HG02678 (cell line): ENCODE data around the gene ASCL4.
"Not testable (repeated sequence)": the region's sequence is repeated elsewhere in the genome, so short reads cannot be mapped to it uniquely, and the experiment has no call there.

Experiments used
- ATAC-seq: cut with Tn5 transposase; IDR thresholded peaks from one replicate; pipeline ENCODE4 v1.9.1; 2021; ENCODE audit warnings: mild to moderate bottlenecking, moderate library complexity; ENCODE audit not compliant: unreplicated experiment

ASCL4 gene

GRCh38 chr12:107774349-107775029, at the start of gene ASCL4:
Gene ASCL4 (plus strand): TSS chr12:107774704. CDS start chr12:107775219, 515 bp downstream.
- no peak for ATAC-seq

DNA sequence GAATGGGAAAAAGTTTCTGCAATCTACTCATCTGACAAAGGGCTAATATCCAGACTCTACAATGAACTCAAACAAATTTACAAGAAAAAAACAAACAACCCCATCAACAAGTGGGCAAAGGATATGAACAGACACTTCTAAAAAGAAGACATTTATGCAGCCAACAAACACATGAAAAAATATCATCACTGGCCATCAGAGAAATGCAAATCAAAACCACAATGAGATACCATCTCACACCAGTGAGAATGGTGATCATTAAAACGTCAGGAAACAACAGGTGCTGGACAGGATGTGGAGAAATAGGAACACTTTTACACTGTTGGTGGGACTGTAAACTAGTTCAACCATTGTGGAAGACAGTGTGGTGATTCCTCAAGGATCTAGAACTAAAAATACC, 47.2 kb upstream of the ASCL4 start:
- ATAC-seq = not testable (repeated sequence)

DNA sequence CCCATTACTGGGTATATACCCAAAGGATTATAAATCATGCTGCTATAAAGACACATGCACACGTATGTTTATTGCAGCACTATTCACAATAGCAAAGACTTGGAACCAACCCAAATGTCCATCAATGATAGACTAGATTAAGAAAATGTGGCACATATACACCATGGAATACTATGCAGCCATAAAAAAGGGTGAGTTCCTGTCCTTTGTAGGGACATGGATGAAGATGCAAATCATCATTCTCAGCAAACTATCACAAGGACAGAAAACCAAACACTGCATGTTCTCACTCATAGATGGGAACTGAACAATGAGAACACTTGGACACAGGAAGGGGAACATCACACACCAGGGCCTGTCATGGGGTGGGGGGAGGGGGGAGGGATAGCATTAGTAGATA, 46.8 kb upstream of the ASCL4 start:
- not testable (repeated sequence) for ATAC-seq

DNA sequence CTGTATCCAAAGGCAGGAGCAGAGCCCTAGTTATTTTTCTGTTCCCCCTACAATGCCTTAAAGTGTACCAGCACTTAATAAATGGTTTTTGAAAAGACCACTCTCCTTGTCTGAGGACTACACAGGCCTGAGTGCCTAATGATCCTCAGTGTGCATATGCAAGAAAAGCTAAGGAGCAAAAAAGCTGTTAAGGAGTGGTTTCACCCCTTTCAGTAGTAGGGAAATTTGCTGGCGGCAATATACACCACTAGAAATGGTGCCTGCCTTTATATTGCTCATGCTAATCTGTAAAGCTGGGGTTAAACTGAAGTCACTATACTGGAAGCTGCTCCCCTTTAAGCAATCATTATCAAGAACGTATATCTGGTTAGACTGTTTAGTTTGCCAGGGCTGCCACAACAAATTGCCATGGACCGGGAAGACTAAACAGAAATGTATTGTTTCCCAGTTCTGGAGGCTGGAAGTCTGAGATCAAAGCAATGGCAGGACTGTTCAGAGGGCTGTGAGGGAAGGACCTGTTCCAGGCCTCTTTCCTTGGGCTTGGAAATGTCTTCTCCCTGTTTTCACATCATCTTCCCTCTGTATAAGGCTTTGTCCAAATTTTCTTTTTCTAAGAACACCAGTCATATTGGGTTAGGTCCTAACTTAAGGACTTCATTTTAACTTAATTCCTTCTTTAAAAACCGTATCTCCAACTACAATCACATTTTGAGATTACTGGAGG, 43.7 kb upstream of the ASCL4 start:
- no peak for ATAC-seq

GRCh38 chr12:107731366-107731765, 43.1 kb upstream of the ASCL4 start:
- no peak for ATAC-seq

- no peak for ATAC-seq
Observed at GRCh38 chr12:107732365-107732764, 42.1 kb upstream of the ASCL4 start.

- no peak for ATAC-seq
Observed at GRCh38 chr12:107734139-107734538, 40.4 kb upstream of the ASCL4 start.

DNA sequence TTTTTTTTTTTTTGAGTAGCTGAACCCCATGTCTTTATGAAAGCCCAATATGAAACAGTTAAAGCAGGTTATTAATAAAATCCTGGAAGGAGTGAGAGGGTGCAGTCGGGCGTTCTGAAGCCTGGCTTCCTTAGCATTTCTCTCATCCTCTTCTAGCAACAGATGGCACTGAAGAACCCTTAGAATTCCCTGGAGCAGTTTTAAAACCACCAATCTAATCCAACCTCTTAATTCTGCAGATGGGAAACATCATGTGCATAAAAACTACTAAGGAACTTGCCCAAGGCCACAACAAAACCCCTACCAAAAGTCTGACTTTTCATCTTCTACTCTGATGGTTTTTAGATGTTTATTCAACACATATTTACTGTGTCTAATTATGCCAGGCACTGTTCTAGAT, 38.7 kb upstream of the ASCL4 start:
- ATAC-seq = no peak

DNA sequence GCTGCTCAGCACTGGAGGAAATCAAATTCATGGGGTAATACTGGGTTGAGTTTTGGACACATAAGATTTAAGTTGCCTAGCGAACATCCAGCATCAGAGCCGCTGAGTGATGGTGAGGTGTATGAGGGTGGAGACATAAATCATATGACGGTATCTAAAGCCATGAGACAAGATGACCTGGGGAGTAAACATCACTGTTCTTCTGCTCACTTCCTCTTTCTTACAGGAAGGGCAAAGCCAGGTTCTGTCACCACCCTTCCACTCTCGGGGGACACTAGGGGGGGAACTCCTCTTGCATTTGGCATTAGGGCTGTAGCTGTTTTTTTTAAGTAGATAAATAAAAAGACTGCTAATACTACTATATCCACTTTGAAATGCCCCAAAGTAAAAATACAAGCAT, 37.6 kb upstream of the ASCL4 start:
- ATAC-seq = peak; percentile 97

- no peak for ATAC-seq
Observed at GRCh38 chr12:107748472-107748871, 26.0 kb upstream of the ASCL4 start.

- no peak for ATAC-seq
Observed at GRCh38 chr12:107749083-107749482, 25.4 kb upstream of the ASCL4 start.

DNA sequence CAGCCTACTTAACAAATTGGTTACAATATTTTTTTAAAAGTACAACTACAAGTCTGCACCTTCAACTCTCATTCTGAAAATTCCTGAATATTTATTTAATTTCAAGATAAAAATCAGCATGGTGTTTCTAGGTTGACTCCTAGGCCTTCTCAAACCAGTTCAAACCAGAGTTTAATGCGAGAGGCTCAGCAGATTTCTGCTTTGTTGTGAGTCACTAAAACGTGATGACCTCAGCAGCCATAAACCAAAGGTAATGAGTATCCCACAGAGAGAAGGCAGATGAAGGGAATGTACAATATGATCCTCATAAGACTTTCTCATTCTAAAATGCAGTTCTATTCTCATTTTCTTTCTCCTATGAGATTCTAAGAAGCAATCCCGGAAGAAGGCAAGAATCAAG, 15.1 kb upstream of the ASCL4 start:
- no peak for ATAC-seq

- ATAC-seq = peak; percentile 18
Observed at GRCh38 chr12:107760207-107760808, 14.2 kb upstream of the ASCL4 start.

GRCh38 chr12:107760809-107761501, 13.5 kb upstream of the ASCL4 start, which contains the start of gene PRDM4:
Gene PRDM4 (minus strand): TSS chr12:107761137. CDS start chr12:107760515, 622 bp downstream.
- ATAC-seq = peak; percentile 95

DNA sequence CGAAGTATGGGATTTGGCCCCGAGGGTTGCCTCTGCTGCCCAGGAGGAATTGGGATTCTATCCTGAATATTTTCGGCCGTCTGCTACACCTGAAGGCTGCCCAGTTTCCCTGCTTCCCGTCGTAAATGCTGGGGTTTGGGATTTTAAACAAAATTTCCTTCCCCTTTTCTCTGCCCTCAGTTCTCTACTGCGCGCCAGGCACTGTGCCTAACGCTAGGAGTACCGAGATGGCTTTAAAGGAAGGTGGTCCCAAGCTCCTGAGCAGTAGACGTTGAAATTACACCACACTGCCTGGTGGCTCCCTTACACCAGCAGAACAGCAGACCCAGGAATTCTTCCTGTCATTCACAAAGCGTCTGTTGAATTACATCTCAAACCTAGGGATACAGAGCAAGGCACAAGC, 13.0 kb upstream of the ASCL4 start:
- no peak for ATAC-seq

DNA sequence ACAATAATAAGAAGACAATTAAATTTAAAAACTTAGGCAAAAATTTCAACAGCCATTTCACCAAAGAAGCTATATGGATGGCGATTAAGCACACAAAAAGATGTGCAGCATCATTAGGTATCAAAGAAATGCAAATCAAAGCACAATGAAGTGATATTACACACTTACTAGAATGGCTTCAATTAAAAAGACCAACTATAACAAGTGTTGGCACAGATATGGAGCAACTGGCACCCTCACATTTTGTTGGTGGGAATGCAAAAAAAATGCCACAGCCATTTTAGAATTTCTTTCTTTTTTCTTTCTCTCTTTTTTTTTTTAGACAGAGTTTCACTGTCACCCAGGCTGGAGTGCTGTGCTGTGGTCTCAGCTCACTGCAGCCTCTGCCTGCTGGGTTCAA, 11.6 kb upstream of the ASCL4 start:
- no peak for ATAC-seq

GRCh38 chr12:107764626-107765025, 9.9 kb upstream of the ASCL4 start:
- ATAC-seq = no peak

- ATAC-seq = no peak
Observed at GRCh38 chr12:107765316-107765715, 9.2 kb upstream of the ASCL4 start.

DNA sequence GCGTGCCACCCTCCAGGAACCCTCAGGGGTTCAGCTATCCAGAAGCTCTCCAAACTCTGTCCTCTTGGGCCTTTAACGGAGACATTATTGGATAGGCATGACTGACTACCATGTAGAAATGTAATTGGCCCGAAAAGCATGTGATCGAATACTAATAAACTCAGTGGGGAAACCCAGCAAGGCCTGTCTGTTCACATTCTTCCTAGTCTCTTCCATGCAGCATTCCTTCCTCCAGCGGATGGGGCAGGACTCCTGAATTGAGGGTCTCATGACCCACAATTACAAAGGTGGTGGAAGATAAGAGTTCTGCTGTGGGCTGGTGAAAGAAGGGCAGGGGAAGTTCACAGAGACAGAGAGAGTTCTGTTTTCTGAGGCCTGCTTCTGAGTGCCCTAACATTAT, 7.0 kb upstream of the ASCL4 start:
- ATAC-seq = no peak

DNA sequence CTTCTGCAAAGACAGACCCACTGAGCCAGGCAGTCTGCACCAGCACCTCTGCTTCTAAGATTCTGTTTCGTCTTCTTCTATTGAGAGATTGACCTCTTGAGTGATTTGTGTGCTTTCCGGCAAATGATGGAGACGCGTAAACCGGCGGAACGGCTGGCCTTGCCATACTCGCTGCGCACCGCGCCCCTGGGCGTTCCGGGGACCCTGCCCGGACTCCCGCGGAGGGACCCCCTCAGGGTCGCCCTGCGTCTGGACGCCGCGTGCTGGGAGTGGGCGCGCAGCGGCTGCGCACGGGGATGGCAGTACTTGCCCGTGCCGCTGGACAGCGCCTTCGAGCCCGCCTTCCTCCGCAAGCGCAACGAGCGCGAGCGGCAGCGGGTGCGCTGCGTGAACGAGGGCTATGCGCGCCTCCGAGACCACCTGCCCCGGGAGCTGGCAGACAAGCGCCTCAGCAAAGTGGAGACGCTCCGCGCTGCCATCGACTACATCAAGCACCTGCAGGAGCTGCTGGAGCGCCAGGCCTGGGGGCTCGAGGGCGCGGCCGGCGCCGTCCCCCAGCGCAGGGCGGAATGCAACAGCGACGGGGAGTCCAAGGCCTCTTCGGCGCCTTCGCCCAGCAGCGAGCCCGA, 703 bp downstream of the ASCL4 start:
- no peak for ATAC-seq

DNA sequence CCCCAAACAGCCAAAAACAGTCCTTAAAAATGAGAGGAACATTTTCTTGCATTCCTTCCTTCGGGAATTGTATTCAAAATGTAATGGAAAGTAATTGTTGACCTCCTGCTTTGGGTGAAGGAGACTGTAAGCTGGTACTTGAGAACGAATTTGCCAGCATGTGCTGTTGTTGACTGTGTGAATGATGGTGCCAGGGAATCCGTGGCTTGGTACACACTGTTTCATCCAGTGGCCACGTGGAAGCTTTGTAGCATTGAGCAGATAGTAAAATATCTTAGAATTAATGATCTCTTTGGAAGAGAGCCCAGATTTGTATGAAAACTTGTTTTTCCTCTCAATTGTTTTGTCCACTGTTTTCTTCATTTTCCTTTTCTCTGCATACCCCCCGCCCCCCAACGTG, 1.7 kb downstream of the ASCL4 start:
- no peak for ATAC-seq
